Neutrophil (primary cell): ENCODE measurements around the gene CDC42EP1.
"Not testable (repeated sequence)": the region's sequence is repeated elsewhere in the genome, so short reads cannot be mapped to it uniquely, and the experiment has no call there.

Experiments
- H3K27ac ChIP-seq: fragments of 200-600 bp; sonication (generic); 2 replicates; pipeline ENCODE4 v1.5.1; 2016; ENCODE audit warnings: mild to moderate bottlenecking, moderate library complexity
- H3K27me3 ChIP-seq: fragments of 200-600 bp; sonication (generic); 2 replicates; pipeline ENCODE4 v1.6.0; 2016; ENCODE audit warnings: mild to moderate bottlenecking
- H3K36me3 ChIP-seq: fragments of 200-600 bp; sonication (generic); 2 replicates; pipeline ENCODE4 v1.5.1; 2017
- H3K4me1 ChIP-seq, 2 experiments: fragments of 200-600 bp in 1 of 2; sonication (generic) in 1 of 2; 1 replicate in 1 of 2; 2 replicates in 1 of 2; pipeline versions ENCODE4 v1.5.1 to v1.6.1; 2013 to 2016; ENCODE audit warnings: low read depth in 1 of 2, low read length in 1 of 2, mild to moderate bottlenecking in 1 of 2, moderate library complexity in 1 of 2; ENCODE audit not compliant: control insufficient read depth in 1 of 2, insufficient read depth in 1 of 2
- H3K4me3 ChIP-seq, 2 experiments: fragments of 200-600 bp in 1 of 2; sonication (generic) in 1 of 2; 1 replicate in 1 of 2; 2 replicates in 1 of 2; pipeline ENCODE4 v1.5.1; 2013 to 2016; ENCODE audit warnings: low read depth in 1 of 2, low read length in 1 of 2, mild to moderate bottlenecking in 1 of 2, moderate library complexity in 1 of 2
- H3K9me3 ChIP-seq: fragments of 200-600 bp; sonication (generic); 2 replicates; pipeline ENCODE4 v1.5.1; 2016
- CTCF ChIP-seq: fragments of 200-600 bp; sonication (generic); IDR thresholded peaks from 2 replicates; pipeline ENCODE4 v1.5.1; 2016; ENCODE audit warnings: antibody characterized with exemption

Gene CDC42EP1

GRCh38 chr22:37589636-37590035, 29.4 kb downstream of the CDC42EP1 start:
- H3K27me3 ChIP-seq: no peaks in the 10 kb centered on the region
- H3K27ac ChIP-seq: no peak overlapping the region

DNA sequence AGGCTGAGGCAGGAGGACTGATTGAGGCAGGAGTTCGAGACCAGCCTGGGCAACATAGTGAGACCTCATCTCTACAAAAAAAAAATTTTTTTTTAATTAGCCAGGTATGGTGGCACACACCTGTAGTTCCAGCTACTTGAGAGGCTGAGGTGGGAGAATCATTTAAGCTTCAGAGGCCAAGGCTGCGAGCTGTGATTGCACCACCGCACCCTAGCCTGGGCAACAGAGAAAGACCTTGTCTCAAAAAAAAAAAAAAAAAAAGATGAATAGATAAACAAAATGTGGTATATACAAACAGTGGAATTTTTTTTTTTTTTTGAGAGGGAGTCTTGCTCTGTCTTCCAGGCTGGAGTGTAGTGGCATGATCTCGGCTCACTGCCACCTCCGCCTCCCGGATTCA, 30.8 kb downstream of the CDC42EP1 start:
- not testable (repeated sequence) for H3K27me3 ChIP-seq, H3K9me3 ChIP-seq, H3K27ac ChIP-seq, H3K36me3 ChIP-seq, H3K4me3 ChIP-seq
- H3K4me1 ChIP-seq: peaks cover 16% of the 10 kb centered on the region in 2 experiments

More at GRCh38 chr22:37589636-37590035, 29.4 kb downstream of the CDC42EP1 start:
- Histone ChIP-seq H3K9me3 (no peaks in the 10 kb centered on the region), H3K36me3 (no peaks in the 10 kb centered on the region), H3K4me3 (no peak overlapping the region), H3K4me1 (peaks cover 16% of the 10 kb centered on the region in 2 experiments)
- TF ChIP-seq CTCF: no peak

DNA sequence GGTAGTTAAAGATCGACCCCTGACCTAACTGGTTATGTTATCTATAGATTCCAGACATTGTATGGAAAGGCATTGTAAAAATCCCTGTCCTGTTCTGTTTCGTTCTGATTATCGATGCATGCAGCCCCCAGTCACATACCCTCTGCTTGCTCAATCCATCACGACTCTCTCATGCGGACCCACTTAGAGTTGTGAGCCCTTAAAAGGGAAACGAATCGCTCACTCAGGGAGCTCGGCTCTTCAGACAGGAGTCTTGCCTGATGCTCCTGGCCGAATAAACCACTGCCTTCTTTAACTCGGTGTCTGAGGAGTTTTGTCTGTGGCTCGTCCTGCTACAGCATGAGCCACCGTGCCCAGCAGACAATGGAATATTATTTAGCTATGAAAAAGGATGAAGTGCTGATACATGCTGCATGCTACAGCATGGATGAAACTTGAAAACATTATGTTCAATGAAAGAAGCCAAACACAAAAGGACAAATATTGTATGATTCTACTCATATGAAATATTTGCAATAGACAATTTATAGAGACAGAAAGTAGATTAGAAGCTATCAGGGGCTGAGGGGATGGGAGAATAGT, 31.6 kb downstream of the CDC42EP1 start:
- H3K27ac ChIP-seq: peak overlapping the region; percentile 76
- no peaks in the 10 kb centered on the region for H3K27me3 ChIP-seq
- TF ChIP-seq CTCF: no peak
- H3K4me3 ChIP-seq: peak overlapping the region in 1 of 2 experiments; percentile 3
- H3K9me3 ChIP-seq: no peaks in the 10 kb centered on the region
- H3K4me1 ChIP-seq: peaks cover 16% of the 10 kb centered on the region in 2 experiments
- no peaks in the 10 kb centered on the region for H3K36me3 ChIP-seq

- no peaks in the 10 kb centered on the region for H3K9me3 ChIP-seq
- no peak for TF ChIP-seq CTCF
Observed at GRCh38 chr22:37594237-37594636, 34.0 kb downstream of the CDC42EP1 start.

GRCh38 chr22:37599153-37599552, 38.9 kb downstream of the CDC42EP1 start:
- Histone ChIP-seq H3K36me3 (no peaks in the 10 kb centered on the region), H3K27me3 (peaks cover 15% of the 10 kb centered on the region), H3K4me3 (no peak overlapping the region), H3K4me1 (no peaks in the 10 kb centered on the region), H3K9me3 (no peaks in the 10 kb centered on the region), H3K27ac (no peak overlapping the region)
- no peak for TF ChIP-seq CTCF

More at GRCh38 chr22:37594237-37594636, 34.0 kb downstream of the CDC42EP1 start:
- Histone ChIP-seq H3K4me1 (peaks cover 16% of the 10 kb centered on the region in 2 experiments), H3K4me3 (no peak overlapping the region), H3K27me3 (no peaks in the 10 kb centered on the region), H3K27ac (no peak overlapping the region), H3K36me3 (no peaks in the 10 kb centered on the region)

DNA sequence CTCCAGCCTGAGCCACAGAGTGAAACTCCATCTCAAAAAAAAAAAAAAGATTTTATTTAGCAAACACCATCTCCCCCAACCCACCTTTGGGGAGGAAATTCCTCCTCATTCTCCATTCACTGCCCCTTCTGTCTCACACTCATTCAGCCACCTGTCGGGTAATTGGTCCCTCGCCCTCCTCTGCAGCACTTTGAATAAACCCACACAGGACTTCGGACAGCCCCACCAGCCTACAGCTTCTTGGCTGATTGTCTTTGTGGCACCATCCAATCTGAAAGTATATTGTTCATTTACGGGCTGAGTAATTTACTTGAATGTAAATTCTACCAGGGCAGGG, 40.9 kb downstream of the CDC42EP1 start:
- no peaks in the 10 kb centered on the region for H3K9me3 ChIP-seq
- peaks cover 31% of the 10 kb centered on the region for H3K27me3 ChIP-seq
- no peak overlapping the region for H3K27ac ChIP-seq
- H3K4me1 ChIP-seq: no peaks in the 10 kb centered on the region
- no peak overlapping the region for H3K4me3 ChIP-seq
- H3K36me3 ChIP-seq: no peaks in the 10 kb centered on the region
- no peak for TF ChIP-seq CTCF
